ENCODE data around the gene N4BP3.
"Not testable (repeated sequence)": the region's sequence is repeated elsewhere in the genome, so short reads cannot be mapped to it uniquely, and the experiment has no call there.

The N4BP3 gene

GRCh38 chr5:178121391-178122276 lies 8.3 kb downstream of the N4BP3 start:
- H3K4me1 ChIP-seq = peaks cover 63 to 97% (median 94%) of the 10 kb centered on the region in 10 experiments
- H4K20me1 ChIP-seq = peaks cover 0 to 72% (median 12%) of the 10 kb centered on the region in 11 experiments; a peak in 10 of 22 replicates
- peak overlapping the region in 9 of 11 experiments; percentile 34 to 86 (median 65); a peak in 17 of 22 replicates for H3K9ac ChIP-seq
- no peaks in the 10 kb centered on the region for H3K9me3 ChIP-seq (replicated peaks in 1 of 11)
- no peak for TF ChIP-seq Cebpa-rat (IDR thresholded peaks at IDR 0.05)
- H3K27me3 ChIP-seq = peaks cover 0 to 57% (median 0%) of the 10 kb centered on the region in 11 experiments; a peak in 5 of 22 replicates
- H3K4me2 ChIP-seq = peak overlapping the region; percentile 81 to 100 (median 99)
- H3K36me3 ChIP-seq = 0 out of 22 replicates have a peak, but pooled peaks cover 0 to 6% (median 0%) of the 10 kb centered on the region in 11 experiments
- peak overlapping the region in 8 of 11 experiments; percentile 39 to 94 (median 79); a peak in 16 of 22 replicates for H3K27ac ChIP-seq
- H3K4me3 ChIP-seq = peak overlapping the region; percentile 20 to 61 (median 44); a peak in 17 of 20 replicates

- Histone ChIP-seq H3K27ac (peak overlapping the region in 7 of 11 experiments; percentile 71 to 94 (median 80); a peak in 13 of 22 replicates), H3K27me3 (peaks cover 0 to 50% (median 0%) of the 10 kb centered on the region in 11 experiments; a peak in 5 of 22 replicates), H3K4me3 (peak overlapping the region in 8 of 10 experiments; percentile 30 to 61 (median 47); a peak in 11 of 20 replicates), H3K36me3 (0 out of 22 replicates have a peak, but pooled peaks cover 0 to 6% (median 0%) of the 10 kb centered on the region in 11 experiments), H3K9ac (peak overlapping the region in 8 of 11 experiments; percentile 48 to 86 (median 70); a peak in 14 of 22 replicates), H4K20me1 (peaks cover 0 to 65% (median 12%) of the 10 kb centered on the region in 11 experiments; a peak in 10 of 22 replicates), H3K9me3 (replicated peaks in 1 of 11) (no peaks in the 10 kb centered on the region), H3K4me1 (peaks cover 56 to 97% (median 94%) of the 10 kb centered on the region in 10 experiments), H3K4me2 (peak overlapping the region; percentile 81 to 100 (median 99); a peak in 21 of 22 replicates)
- no peak for TF ChIP-seq Cebpa-rat (IDR thresholded peaks at IDR 0.05)
Observed at GRCh38 chr5:178122346-178122745, 9.0 kb downstream of the N4BP3 start.

- peaks cover 47 to 89% (median 87%) of the 10 kb centered on the region in 10 experiments for H3K4me1 ChIP-seq
Observed at GRCh38 chr5:178123094-178123965, 10.0 kb downstream of the N4BP3 start.

GRCh38 chr5:178123966-178124925 lies 10.9 kb downstream of the N4BP3 start:
- Histone ChIP-seq H4K20me1 (peaks cover 0 to 55% (median 12%) of the 10 kb centered on the region in 11 experiments; a peak in 10 of 22 replicates), H3K4me3 (no peak overlapping the region), H3K36me3 (0 out of 22 replicates have a peak, but pooled peaks cover 0 to 6% (median 0%) of the 10 kb centered on the region in 11 experiments), H3K4me2 (peak overlapping the region; percentile 13 to 100 (median 99); a peak in 21 of 22 replicates), H3K4me1 (peaks cover 40 to 84% (median 82%) of the 10 kb centered on the region in 10 experiments), H3K27me3 (peaks cover 0 to 39% (median 0%) of the 10 kb centered on the region in 11 experiments; a peak in 5 of 22 replicates), H3K27ac (peak overlapping the region in 4 of 11 experiments; percentile 10 to 94 (median 24); a peak in 6 of 22 replicates), H3K9me3 (replicated peaks in 1 of 11) (no peaks in the 10 kb centered on the region), H3K9ac (peak overlapping the region in 4 of 11 experiments; percentile 76 to 86 (median 82); a peak in 6 of 22 replicates)
- TF ChIP-seq Cebpa-rat (IDR thresholded peaks at IDR 0.05) = no peak

More at GRCh38 chr5:178123094-178123965, 10.0 kb downstream of the N4BP3 start:
- Histone ChIP-seq H3K9me3 (replicated peaks in 1 of 11) (no peaks in the 10 kb centered on the region), H3K27me3 (peaks cover 0 to 43% (median 0%) of the 10 kb centered on the region in 11 experiments; a peak in 5 of 22 replicates), H3K4me2 (peak overlapping the region; percentile 13 to 100 (median 99); a peak in 21 of 22 replicates), H3K36me3 (0 out of 22 replicates have a peak, but pooled peaks cover 0 to 6% (median 0%) of the 10 kb centered on the region in 11 experiments), H3K4me3 (peak overlapping the region in 2 of 10 experiments; percentile 50 to 51; a peak in 2 of 20 replicates), H3K9ac (peak overlapping the region in 6 of 11 experiments; percentile 24 to 86 (median 78); a peak in 10 of 22 replicates), H3K27ac (peak overlapping the region in 4 of 11 experiments; percentile 80 to 94 (median 86); a peak in 6 of 22 replicates), H4K20me1 (peaks cover 0 to 55% (median 12%) of the 10 kb centered on the region in 11 experiments; a peak in 10 of 22 replicates)
- no peak for TF ChIP-seq Cebpa-rat (IDR thresholded peaks at IDR 0.05)

- peaks cover 38 to 84% (median 82%) of the 10 kb centered on the region in 10 experiments for H3K4me1 ChIP-seq
- H3K9ac ChIP-seq = no peak overlapping the region
- peaks cover 0 to 29% (median 0%) of the 10 kb centered on the region in 11 experiments; a peak in 5 of 22 replicates for H3K27me3 ChIP-seq
- no peak overlapping the region for H3K4me3 ChIP-seq
- TF ChIP-seq Cebpa-rat (IDR thresholded peaks at IDR 0.05) = no peak
- H4K20me1 ChIP-seq = peaks cover 0 to 44% (median 12%) of the 10 kb centered on the region in 11 experiments; a peak in 10 of 22 replicates
- H3K36me3 ChIP-seq = 0 out of 22 replicates have a peak, but pooled peaks cover 0 to 6% (median 0%) of the 10 kb centered on the region in 11 experiments
- H3K27ac ChIP-seq = peak overlapping the region in 2 of 11 experiments; percentile 10 to 94; a peak in 2 of 22 replicates
- H3K4me2 ChIP-seq = peak overlapping the region in 7 of 11 experiments; percentile 97 to 100 (median 99); a peak in 12 of 22 replicates
- no peaks in the 10 kb centered on the region for H3K9me3 ChIP-seq (replicated peaks in 1 of 11)
Observed at GRCh38 chr5:178125253-178125906, 12.0 kb downstream of the N4BP3 start.

- Histone ChIP-seq H3K27ac (no peak overlapping the region), H3K9ac (no peak overlapping the region), H3K4me1 (peaks cover 28 to 80% (median 73%) of the 10 kb centered on the region in 10 experiments), H3K4me2 (peak overlapping the region in 8 of 11 experiments; percentile 1 to 55 (median 22); a peak in 9 of 22 replicates), H3K4me3 (no peak overlapping the region), H3K9me3 (replicated peaks in 1 of 11) (no peaks in the 10 kb centered on the region), H3K36me3 (0 out of 22 replicates have a peak, but pooled peaks cover 0 to 6% (median 0%) of the 10 kb centered on the region in 11 experiments), H3K27me3 (peaks cover 0 to 17% (median 0%) of the 10 kb centered on the region in 11 experiments; a peak in 5 of 22 replicates), H4K20me1 (peaks cover 0 to 33% (median 9%) of the 10 kb centered on the region in 11 experiments; a peak in 10 of 22 replicates)
- no peak for TF ChIP-seq Cebpa-rat (IDR thresholded peaks at IDR 0.05)
Observed at GRCh38 chr5:178126556-178126955, 13.2 kb downstream of the N4BP3 start.

- not testable (repeated sequence) for H3K36me3 ChIP-seq; H3K9ac ChIP-seq; H3K9me3 ChIP-seq (replicated peaks in 1 of 11); H3K4me3 ChIP-seq; H3K27ac ChIP-seq; H3K27me3 ChIP-seq
- Histone ChIP-seq H4K20me1 (peaks cover 0 to 31% (median 9%) of the 10 kb centered on the region in 11 experiments; a peak in 10 of 22 replicates), H3K4me1 (peaks cover 28 to 77% (median 68%) of the 10 kb centered on the region in 10 experiments), H3K4me2 (peak overlapping the region in 8 of 11 experiments; percentile 0 to 55 (median 22); a peak in 12 of 22 replicates)
Observed at GRCh38 chr5:178127300-178128009, 14.1 kb downstream of the N4BP3 start.
